H1 (cell line): ENCODE measurements around the gene CACNA2D3. TPM values are rescaled to one million over a fixed set of nuclear protein-coding genes. Genes with fewer than 3 reads are reported as not detected.

ENCODE experiments used
- CTCF ChIA-PET: fragments of 300-600 bp; sonication (Branson Sonifier 250); formaldehyde crosslinking; loops from one replicate; lab custom pipeline; 2021; ENCODE audit not compliant: partially characterized antibody; lab: Charles Lee
- POLR2A ChIA-PET: fragments of 300-600 bp; sonication (Branson Sonifier 250); formaldehyde crosslinking; loops from one replicate; lab custom pipeline; 2021; ENCODE audit warnings: inconsistent platforms; ENCODE audit not compliant: partially characterized antibody; lab: Charles Lee
- DNase-seq, 2 experiments: peaks; one replicate each; pipeline versions ENCODE4 v3.0.0 to v3.0.0-alpha.2; 2010 to 2022; ENCODE audit warnings: low spot score in 2 of 2, low read depth in 1 of 2, mixed read lengths in 1 of 2
- FAIRE-seq: peaks from 2 replicates; lab custom pipeline; 2011; peaks lifted over from hg19 to GRCh38; lab: Jason Lieb, UNC
- H2AFZ ChIP-seq: 2 replicates; pipeline ENCODE4 v1.8.1; 2012; ENCODE audit warnings: low read length, inconsistent platforms
- H2AK5ac ChIP-seq: 2 replicates; pipeline ENCODE4 v1.6.1; 2013; ENCODE audit warnings: low read depth, low read length
- H2BK120ac ChIP-seq: replicated peaks from 2 replicates; pipeline ENCODE3; 2013; ENCODE audit warnings: low read depth, low read length, inconsistent platforms
- H2BK12ac ChIP-seq: 2 replicates; pipeline ENCODE4 v1.6.1; 2013; ENCODE audit warnings: low read depth, low read length
- H2BK15ac ChIP-seq: 2 replicates; pipeline ENCODE4 v1.6.1; 2013; ENCODE audit warnings: low read length
- H2BK20ac ChIP-seq: 2 replicates; pipeline ENCODE4 v1.6.1; 2013; ENCODE audit warnings: low read length
- H2BK5ac ChIP-seq: 2 replicates; pipeline ENCODE4 v1.6.1; 2013; ENCODE audit warnings: low read depth, low read length
- H3K14ac ChIP-seq: 2 replicates; pipeline ENCODE4 v1.6.1; 2013; ENCODE audit warnings: inconsistent platforms; ENCODE audit not compliant: insufficient read length
- H3K18ac ChIP-seq: 2 replicates; pipeline ENCODE4 v1.6.1; 2013; ENCODE audit warnings: low read length; ENCODE audit errors: extremely low read depth
- H3K23ac ChIP-seq: 2 replicates; pipeline ENCODE4 v1.6.1; 2013; ENCODE audit warnings: inconsistent platforms; ENCODE audit not compliant: insufficient read length
- H3K23me2 ChIP-seq: 2 replicates; pipeline ENCODE4 v1.6.1; 2013; ENCODE audit warnings: low read depth, low read length
- H3K27ac ChIP-seq: 2 replicates; pipeline ENCODE4 v1.6.1; 2011; ENCODE audit warnings: low read depth, low read length, inconsistent platforms
- H3K27me3 ChIP-seq, 4 experiments: replicated peaks in 1 of 4; 1 replicate in 1 of 4; 2 replicates in 3 of 4; pipeline versions ENCODE4 v1.6.1 to v1.8.1; 2011 to 2013; ENCODE audit warnings: low read length in 3 of 4, mild to moderate bottlenecking in 3 of 4, inconsistent platforms in 2 of 4, mixed read lengths in 2 of 4, moderate library complexity in 1 of 4; ENCODE audit not compliant: control insufficient read depth in 3 of 4, insufficient read depth in 3 of 4; ENCODE audit errors: extremely low read depth in 1 of 4
- H3K36me3 ChIP-seq, 4 experiments: 2 replicates each; pipeline versions ENCODE4 v1.6.1 to v1.8.1; 2011 to 2013; ENCODE audit warnings: mild to moderate bottlenecking in 4 of 4, low read length in 3 of 4, moderate library complexity in 2 of 4, control low read depth in 1 of 4, inconsistent platforms in 1 of 4; ENCODE audit not compliant: insufficient read depth in 4 of 4, control insufficient read depth in 2 of 4
- H3K4ac ChIP-seq: replicated peaks from 2 replicates; pipeline ENCODE3; 2013; ENCODE audit warnings: low read length, low read depth, mixed read lengths, inconsistent platforms; ENCODE audit not compliant: insufficient read length
- H3K4me1 ChIP-seq, 4 experiments: replicated peaks in 1 of 4; 1 replicate in 1 of 4; 2 replicates in 3 of 4; pipeline versions ENCODE4 v1.6.1 to v1.8.1; 2011 to 2013; ENCODE audit warnings: low read length in 3 of 4, inconsistent platforms in 2 of 4, mixed read lengths in 1 of 4; ENCODE audit not compliant: insufficient read depth in 4 of 4, control insufficient read depth in 3 of 4
- H3K4me2 ChIP-seq, 2 experiments: 2 replicates each; pipeline versions ENCODE4 v1.6.1 to v1.8.1; 2011 to 2013; ENCODE audit warnings: low read depth in 2 of 2, low read length in 2 of 2, control low read depth in 1 of 2, inconsistent platforms in 1 of 2, mild to moderate bottlenecking in 1 of 2; ENCODE audit not compliant: insufficient read depth in 1 of 2
- H3K4me3 ChIP-seq, 4 experiments: fragments of 200-600, 300-600 bp in 1 of 4; sonication (generic), shearing (Covaris generic), sonication (Bioruptor Twin) in 1 of 4; 2 replicates each; pipeline versions ENCODE4 v1.5.1 to v1.8.1; 2011 to 2016; ENCODE audit warnings: low read length in 4 of 4, low read depth in 3 of 4, control low read depth in 2 of 4, inconsistent platforms in 2 of 4, mild to moderate bottlenecking in 2 of 4, mixed read lengths in 1 of 4, moderate library complexity in 1 of 4; ENCODE audit not compliant: insufficient read depth in 2 of 4; ENCODE audit errors: extremely low read depth in 1 of 4
- H3K56ac ChIP-seq: replicated peaks from 2 replicates; pipeline ENCODE3; 2013; ENCODE audit warnings: low read depth, mild to moderate bottlenecking, mixed read lengths, low read length, inconsistent platforms; ENCODE audit not compliant: insufficient read length
- H3K79me1 ChIP-seq: 2 replicates; pipeline ENCODE4 v1.6.1; 2013; ENCODE audit warnings: low read depth, low read length, control low read depth
- H3K79me2 ChIP-seq, 2 experiments: 2 replicates each; pipeline versions ENCODE4 v1.6.1 to v1.8.1; 2012 to 2013; ENCODE audit warnings: low read length in 2 of 2, mild to moderate bottlenecking in 2 of 2, inconsistent platforms in 1 of 2; ENCODE audit not compliant: insufficient read depth in 2 of 2, control insufficient read depth in 1 of 2
- H3K9ac ChIP-seq, 4 experiments: replicated peaks in 1 of 4; 1 replicate in 1 of 4; 2 replicates in 3 of 4; pipeline versions ENCODE4 v1.6.1 to v1.8.1; 2011 to 2013; ENCODE audit warnings: low read depth in 3 of 4, low read length in 3 of 4, control low read depth in 2 of 4, mild to moderate bottlenecking in 2 of 4, moderate library complexity in 2 of 4, inconsistent platforms in 1 of 4; ENCODE audit errors: extremely low read depth in 1 of 4
- H3K9me3 ChIP-seq, 2 experiments: 2 replicates each; pipeline versions ENCODE4 v1.6.1 to v1.8.1; 2012 to 2013; ENCODE audit warnings: mild to moderate bottlenecking in 2 of 2, moderate library complexity in 2 of 2, control low read depth in 1 of 2, inconsistent platforms in 1 of 2, low read depth in 1 of 2, low read length in 1 of 2, mixed read lengths in 1 of 2; ENCODE audit not compliant: insufficient read depth in 2 of 2
- H4K20me1 ChIP-seq, 2 experiments: replicated peaks in 1 of 2; 2 replicates each; pipeline versions ENCODE3 to v1.8.1; 2011 to 2013; ENCODE audit warnings: inconsistent platforms in 2 of 2, low read length in 2 of 2, mild to moderate bottlenecking in 1 of 2; ENCODE audit not compliant: insufficient read depth in 2 of 2, control insufficient read depth in 1 of 2
- H4K5ac ChIP-seq: 2 replicates; pipeline ENCODE4 v1.6.1; 2013; ENCODE audit warnings: low read length, low read depth, mixed read lengths, inconsistent platforms; ENCODE audit not compliant: insufficient read length
- H4K8ac ChIP-seq: 2 replicates; pipeline ENCODE4 v1.8.0; 2013; ENCODE audit warnings: mild to moderate bottlenecking, moderate library complexity, low read length, inconsistent platforms; ENCODE audit not compliant: insufficient read depth; ENCODE audit errors: extremely low read depth
- H4K91ac ChIP-seq: replicated peaks from 2 replicates; pipeline ENCODE3; 2013; ENCODE audit warnings: low read length, mixed read lengths, inconsistent platforms; ENCODE audit not compliant: insufficient read length
- ATF3 ChIP-seq: IDR thresholded peaks from 2 replicates; pipeline ENCODE4 v1.6.1; 2011; ENCODE audit warnings: low read depth, mild to moderate bottlenecking, low read length; ENCODE audit not compliant: insufficient read depth
- BRCA1 ChIP-seq: IDR thresholded peaks from 2 replicates; pipeline ENCODE4 v1.6.1; 2012; ENCODE audit warnings: low read depth, low read length, improper control_type of control experiment
- CBX8 ChIP-seq: fragments of 300-800, 300-1000 bp; sonication (generic); IDR thresholded peaks from 2 replicates; pipeline ENCODE4 v1.7.1; 2016; ENCODE audit warnings: low read depth, low read length, borderline replicate concordance
- GABPA ChIP-seq: IDR thresholded peaks from 2 replicates; pipeline ENCODE4 v1.6.1; 2011; ENCODE audit warnings: mild to moderate bottlenecking, low read length, moderate library complexity, borderline replicate concordance; ENCODE audit not compliant: insufficient read depth
- KDM5A ChIP-seq: fragments of 200-600 bp; IDR thresholded peaks from 2 replicates; pipeline ENCODE4 v1.7.1; 2012; ENCODE audit warnings: mild to moderate bottlenecking, low read length, inconsistent platforms, mixed read lengths
- NANOG ChIP-seq: IDR thresholded peaks from 2 replicates; pipeline ENCODE4 v1.6.1; 2011; ENCODE audit warnings: low read length, low read depth, mild to moderate bottlenecking, inconsistent platforms; ENCODE audit not compliant: insufficient read depth, poor library complexity, severe bottlenecking
- RNF2 ChIP-seq: fragments of 200-900, 300-1000 bp; sonication (generic); IDR thresholded peaks from 2 replicates; pipeline ENCODE4 v1.7.1; 2016; ENCODE audit warnings: borderline replicate concordance, low read depth, mild to moderate bottlenecking, antibody characterized with exemption, low read length; ENCODE audit not compliant: poor library complexity, severe bottlenecking; ENCODE audit errors: missing control alignments
- SIN3A ChIP-seq, 2 experiments: IDR thresholded peaks in 1 of 2; conservative IDR thresholded peaks in 1 of 2; 2 replicates each; pipeline ENCODE4 v1.6.1; 2011 to 2012; ENCODE audit warnings: low read length in 2 of 2, improper control_type of control experiment in 1 of 2, low read depth in 1 of 2, mild to moderate bottlenecking in 1 of 2
- SIX5 ChIP-seq: IDR thresholded peaks from 2 replicates; pipeline ENCODE4 v1.6.1; 2011; ENCODE audit warnings: mild to moderate bottlenecking, low read depth, low read length
- YY1 ChIP-seq: IDR thresholded peaks from 2 replicates; pipeline ENCODE4 v1.6.1; 2011; ENCODE audit warnings: low read depth, mild to moderate bottlenecking, low read length
- ZNF274 ChIP-seq: IDR thresholded peaks from 2 replicates; pipeline ENCODE4 v1.7.0; 2012; ENCODE audit warnings: low read length, borderline replicate concordance; ENCODE audit errors: extremely low read depth
- WGBS, 2 experiments: shearing (Covaris generic) in 1 of 2; methylation state at CpG; one replicate each; pipeline versions ENCODE4 v1.1.6 to v1.1.7; 2013 to 2015; ENCODE audit warnings: low lambda C conversion rate in 2 of 2, mixed read lengths in 2 of 2, inconsistent platforms in 1 of 2, low coverage in 1 of 2, missing lambda C conversion rate in 1 of 2; ENCODE audit not compliant: insufficient replicate concordance in 2 of 2, insufficient coverage in 1 of 2, insufficient read length in 1 of 2; ENCODE audit errors: extremely low coverage in 1 of 2, missing lambda C conversion rate in 1 of 2; 5-methylcytosine and 5-hydroxymethylcytosine counted together
- polyA plus RNA-seq, 7 experiments: library from polyadenylated mRNA; depleted of rRNA in 3 of 7; stranded (reverse) in 5 of 7; unstranded in 2 of 7; fragments of >200 nt in 5 of 7; fragments of 200-250 nt in 2 of 7; gene quantifications; 1 replicate in 5 of 7; 2 replicates in 1 of 7; 4 replicates in 1 of 7; pipeline versions ENCODE4 v1.2.1 to v1.2.3, GENCODE V29; 2011 to 2013; ENCODE audit warnings: missing spikeins in 2 of 7, mixed read lengths in 2 of 7
- total RNA-seq: library from RNA; stranded (reverse); fragmentation: NEBNext Ultra II Directional; extraction: Animal tissue kit (Norgen Biotek cat#: 25700); gene quantifications from 2 replicates; pipeline ENCODE4 v1.2.1, GENCODE V29; 2021

The CACNA2D3 gene
- total and polyA plus RNA-seq, 2 of the 8 experiments (the other 6 are each of a cell fraction or from before 2014, with no cell fraction given): 1.5 to 1.8 TPM

DNA sequence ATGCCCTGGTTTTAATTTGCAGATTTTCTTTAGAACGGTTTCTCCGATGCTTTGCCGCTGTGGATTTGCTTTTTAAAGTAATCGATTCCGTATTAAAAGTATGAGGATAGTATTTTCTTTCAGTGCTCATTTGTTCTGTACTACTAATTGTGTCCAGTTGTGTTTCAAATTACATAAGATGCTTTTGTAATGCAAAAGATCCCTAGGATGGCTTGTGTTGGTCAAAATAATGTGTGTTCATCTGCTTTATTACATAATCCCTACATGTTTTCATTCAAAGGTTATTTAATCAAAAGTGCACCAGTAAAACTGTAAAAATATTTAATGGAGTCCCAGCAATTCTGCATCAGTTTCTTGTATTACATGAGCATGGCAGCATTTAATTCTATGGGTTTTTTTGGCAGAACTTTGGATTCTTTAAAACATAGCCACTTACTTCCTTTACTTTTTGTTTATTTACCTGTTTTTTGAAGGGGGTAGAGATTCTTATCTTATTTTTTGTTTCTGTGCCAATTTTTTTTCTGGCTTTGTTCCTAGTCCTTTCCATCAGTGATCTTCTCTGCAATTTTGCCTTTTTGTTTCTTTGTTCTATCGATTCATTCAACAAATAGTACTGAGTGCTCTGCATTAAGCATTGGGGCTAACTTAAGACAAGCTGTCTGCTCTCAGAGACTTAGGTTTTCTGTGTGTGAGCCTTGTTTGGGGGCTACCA is 452.7 kb downstream of the CACNA2D3 start:
- H3K23ac ChIP-seq: no peak overlapping the region
- no peak overlapping the region for H2BK12ac ChIP-seq
- no peak overlapping the region for H3K27ac ChIP-seq
- no peak overlapping the region for H3K4me3 ChIP-seq
- no peak overlapping the region for H4K91ac ChIP-seq
- WGBS, 2 experiments: 93% methylated on average over 6 of the region's 6 CpGs; no CpG with 5 or more reads in 1 of the 2 experiments
- H3K14ac ChIP-seq: no peak overlapping the region
- H3K9ac ChIP-seq: no peak overlapping the region
- H2BK120ac ChIP-seq: no peak overlapping the region
- no peak overlapping the region for H2BK15ac ChIP-seq
- H2AFZ ChIP-seq: no peak overlapping the region
- H4K8ac ChIP-seq: no peak overlapping the region
- H4K20me1 ChIP-seq: no peaks in the 10 kb centered on the region
- H3K56ac ChIP-seq: no peak overlapping the region
- no peak overlapping the region for H3K4ac ChIP-seq
- H3K4me2 ChIP-seq: no peak overlapping the region
- ChIA-PET POLR2A (no interaction called here), CTCF (interaction anchor here (1.6 kb wide), 1 partner anchor 37 kb away, joined by 4 read pairs; no protein-coding TSS in a partner anchor)
- no peak for DNase-seq
- FAIRE-seq: no peak
- no peaks in the 10 kb centered on the region for H3K79me2 ChIP-seq
- no peaks in the 10 kb centered on the region for H3K23me2 ChIP-seq
- H3K4me1 ChIP-seq: no peaks in the 10 kb centered on the region
- H3K18ac ChIP-seq: no peak overlapping the region
- no peak overlapping the region for H2BK20ac ChIP-seq
- no peaks in the 10 kb centered on the region for H3K27me3 ChIP-seq
- H2BK5ac ChIP-seq: no peak overlapping the region
- no peaks in the 10 kb centered on the region for H3K9me3 ChIP-seq
- TF ChIP-seq SIX5 (no peak), RNF2 (no peak), ZNF274 (no peak), YY1 (no peak), CBX8 (no peak), NANOG (no peak), SIN3A (conservative IDR thresholded peaks at IDR 0.05 in 1 of 2, IDR thresholded peaks at IDR 0.05 in 1 of 2; ENCODE audit: low read depth in 1 of 2, low read length in 2 of 2) (no peak), GABPA (no peak), KDM5A (no peak), BRCA1 (no peak), ATF3 (no peak)
- H4K5ac ChIP-seq: no peak overlapping the region
- no peaks in the 10 kb centered on the region for H3K36me3 ChIP-seq
- no peak overlapping the region for H2AK5ac ChIP-seq
- no peaks in the 10 kb centered on the region for H3K79me1 ChIP-seq
